Endothelial cell of umbilical vein (primary cell): ENCODE results near the gene MYRIP. TPM values are rescaled to one million over a fixed set of nuclear protein-coding genes. Genes with fewer than 3 reads are reported as not detected.

ENCODE experiments used
- BruUV-seq: library from RNA; stranded (reverse); fragments of 400-500 nt; replicated peaks from 2 replicates; lab custom pipeline; 2021; lab: Mats Ljungman, UMichigan
- CTCF ChIA-PET: fragments of 300-600, 350-600 bp; sonication (Branson Sonifier 250); formaldehyde crosslinking; loops from one replicate; lab custom pipeline; 2021; ENCODE audit warnings: antibody characterized with exemption, inconsistent platforms; lab: Charles Lee
- POLR2A ChIA-PET: fragments of 300-600, 350-600 bp; sonication (Branson Sonifier 250); formaldehyde crosslinking; loops from one replicate; lab custom pipeline; 2021; ENCODE audit warnings: antibody characterized with exemption, inconsistent platforms; lab: Charles Lee
- DNase-seq: peaks from one replicate; pipeline ENCODE4 v3.0.0-alpha.2; 2011; ENCODE audit warnings: low read depth, low spot score
- FAIRE-seq: peaks from 2 replicates; lab custom pipeline; 2011; peaks lifted over from hg19 to GRCh38; lab: Jason Lieb, UNC
- H2AFZ ChIP-seq: 2 replicates; pipeline ENCODE4 v1.6.0; 2012; ENCODE audit warnings: low read depth, low read length, control low read depth, inconsistent platforms
- H3K27ac ChIP-seq: 2 replicates; pipeline ENCODE4 v1.5.1; 2011; ENCODE audit warnings: low read depth, mild to moderate bottlenecking, control low read depth, low read length, moderate library complexity; ENCODE audit not compliant: insufficient read depth
- H3K27me3 ChIP-seq, 2 experiments: 2 replicates each; pipeline versions ENCODE4 v1.6.0 to v1.6.1; 2011; ENCODE audit warnings: low read length in 2 of 2, mixed read lengths in 1 of 2; ENCODE audit not compliant: control insufficient read depth in 2 of 2, insufficient read depth in 2 of 2
- H3K36me3 ChIP-seq, 2 experiments: 2 replicates in 1 of 2; 3 replicates in 1 of 2; pipeline ENCODE4 v1.5.1; 2011; ENCODE audit warnings: low read length in 2 of 2, mild to moderate bottlenecking in 1 of 2, moderate library complexity in 1 of 2; ENCODE audit not compliant: control insufficient read depth in 2 of 2, insufficient read depth in 2 of 2; ENCODE audit errors: extremely low read depth in 1 of 2
- H3K4me1 ChIP-seq: 3 replicates; pipeline ENCODE4 v1.5.1; 2011; ENCODE audit warnings: mild to moderate bottlenecking, low read length; ENCODE audit not compliant: control insufficient read depth, insufficient read depth; ENCODE audit errors: extremely low read depth
- H3K4me2 ChIP-seq: 2 replicates; pipeline ENCODE4 v1.6.1; 2011; ENCODE audit warnings: low read length, control low read depth, mixed read lengths; ENCODE audit not compliant: insufficient read depth
- H3K4me3 ChIP-seq, 3 experiments: fragments of 200-600 bp in 1 of 3; sonication (generic), shearing (Covaris generic) in 1 of 3; replicated peaks in 1 of 3; 2 replicates each; pipeline ENCODE4 v1.5.1; 2011 to 2016; ENCODE audit warnings: control low read depth in 3 of 3, low read length in 3 of 3, mild to moderate bottlenecking in 2 of 3, inconsistent platforms in 1 of 3, low read depth in 1 of 3, moderate library complexity in 1 of 3; ENCODE audit not compliant: insufficient read depth in 1 of 3
- H3K79me2 ChIP-seq: 2 replicates; pipeline ENCODE4 v1.6.0; 2012; ENCODE audit warnings: low read length, inconsistent platforms; ENCODE audit not compliant: control insufficient read depth, insufficient read depth
- H3K9ac ChIP-seq: replicated peaks from 2 replicates; pipeline ENCODE3; 2011; ENCODE audit warnings: low read length, control low read depth; ENCODE audit not compliant: insufficient read depth; ENCODE audit errors: extremely low read depth
- H3K9me1 ChIP-seq: replicated peaks from 3 replicates; pipeline ENCODE4 v1.6.0; 2011; ENCODE audit warnings: mild to moderate bottlenecking, low read length; ENCODE audit not compliant: control insufficient read depth, insufficient read depth; ENCODE audit errors: extremely low read depth
- H3K9me3 ChIP-seq: replicated peaks from 2 replicates; pipeline ENCODE4 v1.5.1; 2012; ENCODE audit warnings: low read length, inconsistent platforms; ENCODE audit not compliant: control insufficient read depth, insufficient read depth
- H4K20me1 ChIP-seq: replicated peaks from 2 replicates; pipeline ENCODE3; 2011; ENCODE audit warnings: mild to moderate bottlenecking, low read length; ENCODE audit not compliant: control insufficient read depth, insufficient read depth; ENCODE audit errors: extremely low read depth
- CTCF ChIP-seq, 2 donors: IDR thresholded peaks; 1 replicate in 1 of 2; 2 replicates in 1 of 2; pipeline ENCODE4 v1.5.1; 2011; ENCODE audit warnings: low read length in 2 of 2, mild to moderate bottlenecking in 2 of 2, moderate library complexity in 2 of 2, control low read depth in 1 of 2, inconsistent platforms in 1 of 2, low read depth in 1 of 2; ENCODE audit not compliant: insufficient read depth in 1 of 2; ENCODE audit errors: extremely low read depth in 1 of 2
- EZH2 ChIP-seq: IDR thresholded peaks from 2 replicates; pipeline ENCODE4 v1.6.1; 2012; ENCODE audit warnings: borderline replicate concordance, low read depth, mild to moderate bottlenecking, moderate library complexity, low read length, inconsistent platforms; ENCODE audit not compliant: severe bottlenecking
- FOS ChIP-seq: IDR thresholded peaks from 2 replicates; pipeline ENCODE4 v1.6.1; 2011; ENCODE audit warnings: mild to moderate bottlenecking, low read length, moderate library complexity, borderline replicate concordance; ENCODE audit not compliant: insufficient read depth
- GATA2 ChIP-seq: IDR thresholded peaks from 2 replicates; pipeline ENCODE4 v1.7.0; 2011; ENCODE audit warnings: low read depth, mild to moderate bottlenecking, moderate library complexity, mixed read lengths, low read length; ENCODE audit not compliant: insufficient read length, insufficient read depth
- JUN ChIP-seq: IDR thresholded peaks from 2 replicates; pipeline ENCODE4 v1.6.1; 2011; ENCODE audit warnings: borderline replicate concordance, low read depth; ENCODE audit not compliant: insufficient read length, insufficient read depth
- MYC ChIP-seq: IDR thresholded peaks from one replicate; pipeline ENCODE4 v1.6.1; 2011; ENCODE audit warnings: mild to moderate bottlenecking, low read depth, low read length
- POLR2A ChIP-seq: IDR thresholded peaks from 2 replicates; pipeline ENCODE4 v1.6.1; 2012; ENCODE audit warnings: low read depth, mild to moderate bottlenecking, control low read depth, low read length
- POLR2AphosphoS5 ChIP-seq: IDR thresholded peaks from 2 replicates; pipeline ENCODE4 v1.6.1; 2012; ENCODE audit warnings: low read depth, mild to moderate bottlenecking, control low read depth, low read length, moderate library complexity; ENCODE audit not compliant: insufficient read depth
- dilution Hi-C: fragments of 300-500 bp; cut with MboI; formaldehyde crosslinking; loops from one replicate; pipeline ENCODE4 v1.15.0; 2019; ENCODE audit warnings: low sequenced_read_pairs; ENCODE audit not compliant: extremely low pct_ligation_motif_present
- intact Hi-C: fragments of 100-400 bp; cut with micrococcal nuclease; formaldehyde crosslinking; loops from one replicate; pipeline ENCODE4 v1.10.0; 2022
- polyA plus RNA-seq, 4 experiments: library from polyadenylated mRNA; depleted of rRNA in 3 of 4; stranded (reverse) in 3 of 4; unstranded in 1 of 4; fragments of >200 nt; gene quantifications; 2 replicates each; pipeline versions ENCODE4 v1.2.1 to v1.2.3, GENCODE V29; 2011 to 2012; ENCODE audit warnings: missing spikeins in 1 of 4
- total RNA-seq: library from RNA; stranded (reverse); gene quantifications from 2 replicates; pipeline ENCODE4 v1.2.3, GENCODE V29; 2021
- TF ChIP-seq, protein P1 (sequence below): IDR thresholded peaks from 2 replicates; pipeline ENCODE4 v1.6.1; 2011; ENCODE audit not compliant: insufficient read depth, insufficient read length

The MYRIP gene
- total and polyA plus RNA-seq, 2 donors (not counting 3 experiments of a cell fraction or from before 2014, with no cell fraction given) = 6.7 to 11.9 TPM

GRCh38 chr3:39765575-39765974 is 43.8 kb upstream of the MYRIP start:
- Histone ChIP-seq H3K27me3 (no peaks in the 10 kb centered on the region), H3K36me3 (no peaks in the 10 kb centered on the region), H4K20me1 (no peaks in the 10 kb centered on the region), H3K9me1 (no peaks in the 10 kb centered on the region), H3K4me1 (peaks cover 3% of the 10 kb centered on the region), H3K4me3 (no peak overlapping the region), H3K4me2 (no peak overlapping the region), H3K79me2 (no peaks in the 10 kb centered on the region), H2AFZ (no peak overlapping the region), H3K9ac (no peak overlapping the region), H3K9me3 (no peaks in the 10 kb centered on the region), H3K27ac (no peak overlapping the region)
- CTCF ChIA-PET = interaction anchor here (1.1 kb wide), 1 partner anchor 8 kb away, joined by 3 read pairs; no protein-coding TSS in a partner anchor
- FAIRE-seq (no peak), DNase-seq (no peak)
- no TSS peak for BruUV-seq
- dilution Hi-C loops (no loop called here), intact Hi-C loops (no loop called here)
- no peak for TF ChIP-seq POLR2A
- TF ChIP-seq MYC = no peak
- TF ChIP-seq CTCF (IDR thresholded peaks at IDR 0.05; ENCODE audit: extremely low read depth in 1 of 2, insufficient read depth in 1 of 2, low read depth in 1 of 2, low read length in 2 of 2) = no peak
- no peak for TF ChIP-seq POLR2AphosphoS5
- no peak for TF ChIP-seq FOS
- TF ChIP-seq JUN = no peak
- no peak for TF ChIP-seq EZH2
- TF ChIP-seq, protein P1, sequence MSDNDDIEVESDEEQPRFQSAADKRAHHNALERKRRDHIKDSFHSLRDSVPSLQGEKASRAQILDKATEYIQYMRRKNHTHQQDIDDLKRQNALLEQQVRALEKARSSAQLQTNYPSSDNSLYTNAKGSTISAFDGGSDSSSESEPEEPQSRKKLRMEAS = no peak
- TF ChIP-seq GATA2 = no peak
- POLR2A ChIA-PET = no interaction called here
